ENCODE data around the gene CARD6.
A peak's percentile ranks its signal among the peaks of the same experiment; 100 is the strongest.
"Not testable (repeated sequence)": the region's sequence is repeated elsewhere in the genome, so short reads cannot be mapped to it uniquely, and the experiment has no call there.

CARD6 gene, protein sequence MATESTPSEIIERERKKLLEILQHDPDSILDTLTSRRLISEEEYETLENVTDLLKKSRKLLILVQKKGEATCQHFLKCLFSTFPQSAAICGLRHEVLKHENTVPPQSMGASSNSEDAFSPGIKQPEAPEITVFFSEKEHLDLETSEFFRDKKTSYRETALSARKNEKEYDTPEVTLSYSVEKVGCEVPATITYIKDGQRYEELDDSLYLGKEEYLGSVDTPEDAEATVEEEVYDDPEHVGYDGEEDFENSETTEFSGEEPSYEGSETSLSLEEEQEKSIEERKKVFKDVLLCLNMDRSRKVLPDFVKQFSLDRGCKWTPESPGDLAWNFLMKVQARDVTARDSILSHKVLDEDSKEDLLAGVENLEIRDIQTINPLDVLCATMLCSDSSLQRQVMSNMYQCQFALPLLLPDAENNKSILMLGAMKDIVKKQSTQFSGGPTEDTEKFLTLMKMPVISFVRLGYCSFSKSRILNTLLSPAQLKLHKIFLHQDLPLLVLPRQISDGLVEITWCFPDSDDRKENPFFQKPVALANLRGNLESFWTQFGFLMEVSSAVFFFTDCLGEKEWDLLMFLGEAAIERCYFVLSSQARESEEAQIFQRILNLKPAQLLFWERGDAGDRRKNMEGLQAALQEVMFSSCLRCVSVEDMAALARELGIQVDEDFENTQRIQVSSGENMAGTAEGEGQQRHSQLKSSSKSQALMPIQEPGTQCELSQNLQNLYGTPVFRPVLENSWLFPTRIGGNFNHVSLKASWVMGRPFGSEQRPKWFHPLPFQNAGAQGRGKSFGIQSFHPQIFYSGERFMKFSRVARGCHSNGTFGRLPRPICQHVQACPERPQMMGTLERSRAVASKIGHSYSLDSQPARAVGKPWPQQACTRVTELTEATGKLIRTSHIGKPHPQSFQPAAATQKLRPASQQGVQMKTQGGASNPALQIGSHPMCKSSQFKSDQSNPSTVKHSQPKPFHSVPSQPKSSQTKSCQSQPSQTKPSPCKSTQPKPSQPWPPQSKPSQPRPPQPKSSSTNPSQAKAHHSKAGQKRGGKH

GRCh38 chr5:40841068-40841805, at the start of gene CARD6:
TSS of gene CARD6 (plus strand) at chr5:40841367. CDS start at chr5:40841383, 16 bp downstream.
- Mint-ChIP-seq H3K27me3 (peaks cover 20% of the 10 kb centered on the region), H3K27ac (peak within 1 kb of the TSS; percentile 92), H3K36me3 (peaks cover 8% of the 10 kb centered on the region), H3K4me3 (peak within 1 kb of the TSS; percentile 87), H3K9me3 (no peaks in the 10 kb centered on the region), H3K4me1 (peaks cover 29% of the 10 kb centered on the region)
- CTCF ChIA-PET = interaction anchor here (1.2 kb wide), 1 partner anchor 10 kb away, joined by 6 read pairs; no protein-coding TSS in a partner anchor
- no peak for DNase-seq

- Mint-ChIP-seq H3K27ac (no peak overlapping the region), H3K9me3 (peaks cover 7% of the 10 kb centered on the region), H3K4me3 (no peak overlapping the region), H3K36me3 (peaks cover 48% of the 10 kb centered on the region), H3K4me1 (peaks cover 39% of the 10 kb centered on the region), H3K27me3 (no peaks in the 10 kb centered on the region)
- no peak for DNase-seq
- CTCF ChIA-PET = interaction anchor here (0.8 kb wide), 1 partner anchor 15 kb away, joined by 3 read pairs; no protein-coding TSS in a partner anchor
These were observed 49.4 kb upstream of the CARD6 start for GRCh38 chr5:40791715-40792139.

DNA sequence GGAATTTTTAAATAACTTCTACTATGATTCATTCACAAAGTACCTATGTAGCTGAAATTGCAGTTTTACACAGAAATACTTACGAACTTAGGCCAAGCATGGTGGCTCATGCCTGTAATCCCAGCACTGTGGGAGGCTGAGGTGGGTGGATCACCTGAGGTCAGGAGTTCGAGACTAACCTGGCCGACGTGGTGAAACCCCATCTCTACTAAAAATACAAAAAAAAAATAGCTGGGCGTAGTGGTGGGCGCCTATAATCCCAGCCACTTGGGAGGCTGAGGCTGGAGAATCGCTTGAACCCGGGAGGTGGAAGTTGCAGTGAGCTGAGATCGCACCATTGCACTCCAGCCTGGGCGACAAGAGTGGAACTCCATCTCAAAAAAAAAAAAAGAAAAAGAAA, 48.5 kb upstream of the CARD6 start:
- CTCF ChIA-PET = interaction anchor here (1.3 kb wide), 1 partner anchor 8 kb away, joined by 3 read pairs; no protein-coding TSS in a partner anchor
- DNase-seq, H3K27ac Mint-ChIP-seq, H3K4me3 Mint-ChIP-seq, H3K9me3 Mint-ChIP-seq, H3K27me3 Mint-ChIP-seq: not testable (repeated sequence)
- Mint-ChIP-seq H3K36me3 (peaks cover 44% of the 10 kb centered on the region), H3K4me1 (peaks cover 43% of the 10 kb centered on the region)

DNA sequence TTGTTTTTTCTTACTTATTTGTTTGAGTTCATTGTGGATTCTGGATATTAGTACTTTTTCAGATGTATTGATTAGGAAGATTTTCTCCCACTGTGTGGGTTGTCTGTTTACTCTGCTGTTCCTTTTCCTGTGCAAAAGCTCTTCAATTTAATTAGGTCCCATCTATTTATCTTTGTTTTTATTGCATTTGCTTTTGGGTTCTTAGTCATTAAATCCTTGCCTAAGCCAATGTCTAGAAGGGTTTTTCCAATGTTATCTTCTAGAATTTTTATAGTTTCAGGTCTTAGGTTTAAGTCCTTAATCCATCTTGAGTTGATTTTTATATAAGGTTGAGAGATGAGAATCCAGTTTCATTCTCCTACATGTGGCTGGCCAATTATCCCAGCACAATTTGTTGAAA, 46.8 kb upstream of the CARD6 start:
- Mint-ChIP-seq H3K36me3 (peaks cover 31% of the 10 kb centered on the region), H3K4me1 (peaks cover 45% of the 10 kb centered on the region)
- H3K27ac Mint-ChIP-seq, H3K4me3 Mint-ChIP-seq, CTCF ChIA-PET, DNase-seq, H3K9me3 Mint-ChIP-seq, H3K27me3 Mint-ChIP-seq: not testable (repeated sequence)

GRCh38 chr5:40794877-40795276, 46.3 kb upstream of the CARD6 start:
- DNase-seq, CTCF ChIA-PET, H3K27ac Mint-ChIP-seq, H3K9me3 Mint-ChIP-seq, H3K4me3 Mint-ChIP-seq: not testable (repeated sequence)
- Mint-ChIP-seq H3K36me3 (peaks cover 29% of the 10 kb centered on the region), H3K4me1 (peaks cover 45% of the 10 kb centered on the region), H3K27me3 (peaks cover 15% of the 10 kb centered on the region)

GRCh38 chr5:40796487-40796889, 44.7 kb upstream of the CARD6 start:
- no peak for DNase-seq
- Mint-ChIP-seq H3K27ac (no peak overlapping the region), H3K4me1 (peaks cover 45% of the 10 kb centered on the region), H3K27me3 (peaks cover 15% of the 10 kb centered on the region), H3K4me3 (peak overlapping the region; percentile 76), H3K36me3 (peaks cover 26% of the 10 kb centered on the region), H3K9me3 (no peaks in the 10 kb centered on the region)
- CTCF ChIA-PET = no interaction called here

DNA sequence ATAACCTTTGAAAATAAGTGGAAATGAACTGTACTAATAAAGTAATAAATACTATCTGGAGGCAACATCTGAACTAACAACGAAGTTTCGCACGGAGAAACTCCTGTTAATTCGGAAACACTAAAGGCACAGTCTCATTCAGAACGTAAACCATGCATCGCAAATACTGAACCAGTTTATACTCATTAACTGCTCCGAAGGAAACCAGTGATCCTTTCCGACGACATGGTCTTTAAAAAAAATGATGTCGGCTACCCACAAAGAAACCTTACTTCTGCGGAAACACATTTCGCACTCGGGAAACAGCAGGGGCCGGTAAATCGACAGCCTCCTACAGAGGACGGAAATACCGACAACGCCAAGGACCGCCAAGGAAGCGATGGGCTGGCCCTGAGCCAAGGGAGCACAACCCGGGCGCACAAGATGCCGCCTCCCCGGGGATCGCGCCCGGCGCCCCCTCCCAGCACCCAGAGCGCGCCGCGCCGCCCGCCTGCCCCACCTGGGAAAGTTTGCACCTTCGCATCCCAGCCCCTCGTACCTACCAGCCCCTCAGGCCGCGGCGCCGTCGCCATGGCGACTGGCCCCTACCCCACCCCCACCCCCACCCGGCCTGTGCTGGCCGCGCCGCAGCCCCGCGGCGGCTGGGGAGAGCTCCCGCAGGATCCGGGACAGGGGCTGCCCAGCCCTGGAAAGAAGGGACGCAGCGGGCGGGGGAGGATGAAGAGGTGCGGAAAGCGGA, 43.7 kb upstream of the CARD6 start:
- peaks cover 45% of the 10 kb centered on the region for H3K4me1 Mint-ChIP-seq
- H3K27me3 Mint-ChIP-seq = peaks cover 20% of the 10 kb centered on the region
- peak; percentile 82 for DNase-seq
- CTCF ChIA-PET = interaction anchor here (0.6 kb wide), 1 partner anchor 10 kb away, joined by 3 read pairs; no protein-coding TSS in a partner anchor
- H3K9me3 Mint-ChIP-seq = no peaks in the 10 kb centered on the region
- H3K36me3 Mint-ChIP-seq = peaks cover 26% of the 10 kb centered on the region
- peak overlapping the region; percentile 76 for H3K4me3 Mint-ChIP-seq
- peak overlapping the region; percentile 92 for H3K27ac Mint-ChIP-seq

GRCh38 chr5:40798012-40798800, 43.0 kb upstream of the CARD6 start, which contains the start of gene PRKAA1:
TSS of gene PRKAA1 (minus strand) at chr5:40798374. CDS start at chr5:40798189, 185 bp downstream.
- peaks cover 20% of the 10 kb centered on the region for H3K27me3 Mint-ChIP-seq
- peak; percentile 91 for DNase-seq
- peak within 1 kb of the TSS; percentile 92 for H3K27ac Mint-ChIP-seq
- H3K36me3 Mint-ChIP-seq = peaks cover 25% of the 10 kb centered on the region
- no peaks in the 10 kb centered on the region for H3K9me3 Mint-ChIP-seq
- peaks cover 42% of the 10 kb centered on the region for H3K4me1 Mint-ChIP-seq
- CTCF ChIA-PET = interaction anchor here (0.6 to 0.8 kb wide), 2 partner anchors 10 to 30 kb away, joined by 3 read pairs; no protein-coding TSS in a partner anchor
- peak within 1 kb of the TSS; percentile 76 for H3K4me3 Mint-ChIP-seq

DNA sequence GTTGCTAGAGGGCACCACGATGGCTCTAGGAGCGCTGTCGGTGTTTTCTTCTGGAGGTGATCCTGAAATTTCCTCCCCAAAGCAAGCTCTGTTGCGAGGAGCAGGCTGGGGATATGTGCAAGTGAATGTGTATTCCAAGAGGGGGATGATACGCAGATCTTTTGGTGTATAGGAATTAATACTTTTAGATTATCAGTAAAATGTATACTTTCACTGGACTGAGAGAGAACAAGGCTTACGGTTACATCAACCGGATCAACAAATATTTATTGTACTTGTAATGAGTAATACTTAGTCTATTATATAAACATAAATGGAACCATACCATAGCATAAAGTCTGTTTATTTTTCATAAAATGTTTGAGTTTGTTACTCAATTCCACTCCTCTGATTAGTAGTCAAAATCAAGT, 42.4 kb upstream of the CARD6 start:
- H3K36me3 Mint-ChIP-seq = peaks cover 20% of the 10 kb centered on the region
- no peaks in the 10 kb centered on the region for H3K9me3 Mint-ChIP-seq
- H3K27me3 Mint-ChIP-seq = peaks cover 20% of the 10 kb centered on the region
- H3K4me3 Mint-ChIP-seq = peak overlapping the region; percentile 76
- CTCF ChIA-PET = interaction anchor here (0.6 to 0.8 kb wide), 3 partner anchors 9 to 81 kb away, joined by 3 read pairs; no protein-coding TSS in a partner anchor
- peaks cover 36% of the 10 kb centered on the region for H3K4me1 Mint-ChIP-seq
- peak overlapping the region; percentile 57 for H3K27ac Mint-ChIP-seq
- DNase-seq = no peak

GRCh38 chr5:40799258-40799657, 41.9 kb upstream of the CARD6 start:
- no peak for DNase-seq
- CTCF ChIA-PET = interaction anchor here (0.6 kb wide), 1 partner anchor 80 kb away, joined by 3 read pairs; no protein-coding TSS in a partner anchor
- Mint-ChIP-seq H3K27ac (no peak overlapping the region), H3K9me3 (no peaks in the 10 kb centered on the region), H3K36me3 (peaks cover 17% of the 10 kb centered on the region), H3K27me3 (peaks cover 20% of the 10 kb centered on the region), H3K4me3 (peak overlapping the region; percentile 76), H3K4me1 (peaks cover 32% of the 10 kb centered on the region)

DNA sequence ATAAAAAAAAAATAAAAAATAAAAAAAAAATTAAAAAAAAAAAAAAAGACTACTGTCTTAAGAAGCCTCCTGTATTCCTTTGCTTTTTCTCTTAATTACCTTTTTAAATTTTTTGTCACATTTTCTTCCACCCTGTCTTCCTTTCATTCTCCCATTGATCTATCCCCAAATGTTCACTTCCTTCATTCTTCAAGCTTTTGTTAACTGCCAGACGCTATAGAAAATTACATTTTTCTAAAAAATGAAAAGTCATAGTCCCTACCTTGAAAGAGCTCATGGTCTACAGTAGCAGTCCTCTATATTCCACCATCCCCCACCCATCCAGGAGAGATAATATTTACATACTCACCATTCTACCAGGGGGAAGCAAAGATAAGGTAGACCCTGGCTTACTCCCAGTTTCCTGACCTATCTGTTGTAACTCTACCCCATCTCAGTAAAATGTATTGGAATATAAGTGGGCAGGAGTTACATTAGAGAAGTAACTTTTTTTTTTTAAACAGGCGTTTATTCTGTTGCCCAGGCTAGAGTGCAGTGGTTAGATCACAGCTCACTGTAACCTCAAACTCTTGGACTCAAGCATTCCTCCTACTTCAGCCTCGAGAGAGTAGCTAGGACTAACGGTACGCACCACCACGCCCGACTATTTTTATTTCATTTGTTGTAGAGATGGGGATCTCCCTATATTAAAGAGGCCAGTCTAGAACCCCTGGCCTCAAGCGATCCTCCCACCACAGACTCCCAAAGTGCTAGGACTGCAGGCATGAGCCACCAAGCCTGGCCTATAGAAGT, 39.2 kb upstream of the CARD6 start:
- Mint-ChIP-seq H3K27me3 (peaks cover 20% of the 10 kb centered on the region), H3K27ac (no peak overlapping the region), H3K36me3 (peaks cover 2% of the 10 kb centered on the region), H3K4me3 (no peak overlapping the region), H3K4me1 (peaks cover 10% of the 10 kb centered on the region), H3K9me3 (no peaks in the 10 kb centered on the region)
- CTCF ChIA-PET = no interaction called here
- DNase-seq = no peak

DNA sequence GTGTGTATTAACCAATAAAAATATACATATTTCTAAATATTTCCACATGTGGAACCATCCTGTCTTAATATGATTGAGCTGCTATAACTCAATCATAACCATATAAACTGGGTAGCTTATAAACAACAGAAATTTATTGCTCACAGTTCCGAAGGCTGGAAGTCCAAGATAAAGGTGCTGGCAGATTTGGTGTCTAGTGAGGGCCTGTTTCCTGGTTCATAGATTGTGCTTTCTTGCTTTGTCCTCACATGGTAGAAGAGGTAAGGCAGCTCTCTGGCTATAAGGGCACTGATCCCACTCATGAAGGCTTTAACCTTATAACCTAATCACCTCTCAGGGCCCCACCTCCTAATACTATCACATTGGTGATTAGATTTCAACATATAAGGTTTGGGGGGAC, 29.0 kb upstream of the CARD6 start:
- H3K27me3 Mint-ChIP-seq = no peaks in the 10 kb centered on the region
- no peak overlapping the region for H3K4me3 Mint-ChIP-seq
- no peaks in the 10 kb centered on the region for H3K36me3 Mint-ChIP-seq
- no peak for DNase-seq
- CTCF ChIA-PET = no interaction called here
- no peak overlapping the region for H3K27ac Mint-ChIP-seq
- H3K9me3 Mint-ChIP-seq = no peaks in the 10 kb centered on the region
- peaks cover 11% of the 10 kb centered on the region for H3K4me1 Mint-ChIP-seq

All from activated naive CD4-positive, alpha-beta T cell treated with anti-CD3 and anti-CD28 coated beads, Interleukin-2, amount 10 ng/mL, durations not matched to agents 7 days and 5 days (primary cell).